ENCODE measurements around the gene PPAN. TPM values are rescaled to one million over a fixed set of nuclear protein-coding genes. Genes with fewer than 3 reads are reported as not detected.

The PPAN gene
- total and polyA plus RNA-seq, 5 donors from 2014 or later: 14.1 to 62.2 (median 25.7) TPM

Other genes starting within 250 kb of the PPAN start
- 7.7 TPM for gene OLFM2, start 169.8 kb upstream of the PPAN start, total RNA-seq
- gene OLFM2, start 169.8 kb upstream of the PPAN start, polyA plus RNA-seq: 10 to 100 TPM; 14.2 to 22.4 (median 14.6) TPM
- 2.1 TPM for gene COL5A3, start 95.9 kb upstream of the PPAN start, total RNA-seq
- under 1 TPM in 1 of 4 donors, not detected in 3; 0.35 TPM for gene COL5A3, start 95.9 kb upstream of the PPAN start, polyA plus RNA-seq
- not detected for gene RDH8, start 92.9 kb upstream of the PPAN start, total RNA-seq
- not detected for gene RDH8, start 92.9 kb upstream of the PPAN start, polyA plus RNA-seq
- 93.2 TPM for gene SHFL, start 20.0 kb upstream of the PPAN start, total RNA-seq
- gene SHFL, start 20.0 kb upstream of the PPAN start, polyA plus RNA-seq: 10 to 100 TPM; 28.0 to 29.4 (median 28.6) TPM
- gene ANGPTL6, start 3.7 kb upstream of the PPAN start, total RNA-seq: 0.30 TPM
- gene ANGPTL6, start 3.7 kb upstream of the PPAN start, polyA plus RNA-seq: under 1 TPM; 0.18 to 0.53 (median 0.22) TPM
- 23.0 TPM for gene P2RY11, start 5.3 kb downstream of the PPAN start, total RNA-seq
- 1 to 10 TPM in 3 of 4 donors, under 1 TPM in 1; 0.64 to 2.2 (median 1.6) TPM for gene P2RY11, start 5.3 kb downstream of the PPAN start, polyA plus RNA-seq
- gene EIF3G, start 13.5 kb downstream of the PPAN start, total RNA-seq: 328 TPM
- gene EIF3G, start 13.5 kb downstream of the PPAN start, polyA plus RNA-seq: 100 to 1,000 TPM; 243 to 257 (median 253) TPM
- 259 TPM for gene DNMT1, start 88.6 kb downstream of the PPAN start, total RNA-seq
- 100 to 1,000 TPM in 1 of 4 donors, 10 to 100 TPM in 3; 78.8 to 103 (median 97.6) TPM for gene DNMT1, start 88.6 kb downstream of the PPAN start, polyA plus RNA-seq
- gene S1PR2, start 125.0 kb downstream of the PPAN start, total RNA-seq: 20.9 TPM
- gene S1PR2, start 125.0 kb downstream of the PPAN start, polyA plus RNA-seq: 1 to 10 TPM; 2.9 to 3.8 (median 3.2) TPM
- 37.0 TPM for gene MRPL4, start 145.9 kb downstream of the PPAN start, total RNA-seq
- gene MRPL4, start 145.9 kb downstream of the PPAN start, polyA plus RNA-seq: 10 to 100 TPM; 24.9 to 36.6 (median 32.4) TPM
- 13.7 TPM for gene ICAM1, start 164.8 kb downstream of the PPAN start, total RNA-seq
- gene ICAM1, start 164.8 kb downstream of the PPAN start, polyA plus RNA-seq: 1 to 10 TPM; 4.8 to 8.2 (median 6.9) TPM
- 0.67 TPM for gene ICAM4, start 180.6 kb downstream of the PPAN start, total RNA-seq
- gene ICAM4, start 180.6 kb downstream of the PPAN start, polyA plus RNA-seq: under 1 TPM; 0.20 to 0.67 (median 0.41) TPM
- gene ICAM5, start 183.6 kb downstream of the PPAN start, total RNA-seq: 0.20 TPM
- gene ICAM5, start 183.6 kb downstream of the PPAN start, polyA plus RNA-seq: not detected
- gene ZGLP1, start 203.5 kb downstream of the PPAN start, total RNA-seq: 2.8 TPM
- under 1 TPM in 1 of 4 donors, not detected in 3; 0.32 TPM for gene ZGLP1, start 203.5 kb downstream of the PPAN start, polyA plus RNA-seq
- gene FDX2, start 209.7 kb downstream of the PPAN start, total RNA-seq: 3.5 TPM
- gene FDX2, start 209.7 kb downstream of the PPAN start, polyA plus RNA-seq: 10 to 100 TPM; 13.1 to 16.5 (median 13.5) TPM
- gene RAVER1, start 227.2 kb downstream of the PPAN start, total RNA-seq: 39.0 TPM
- 10 to 100 TPM; 10.6 to 13.6 (median 10.7) TPM for gene RAVER1, start 227.2 kb downstream of the PPAN start, polyA plus RNA-seq
- gene ICAM3, start 233.3 kb downstream of the PPAN start, total RNA-seq: 218 TPM
- gene ICAM3, start 233.3 kb downstream of the PPAN start, polyA plus RNA-seq: 100 to 1,000 TPM; 239 to 288 (median 270) TPM